ENCODE data around the gene SPRED1. TPM values are rescaled to one million over a fixed set of nuclear protein-coding genes. Genes with fewer than 3 reads are reported as not detected.
A peak's percentile ranks its signal among the peaks of the same experiment; 100 is the strongest.

SPRED1 gene
- polyA plus RNA-seq, 1 donor from 2014 or later: 0.14 TPM

DNA sequence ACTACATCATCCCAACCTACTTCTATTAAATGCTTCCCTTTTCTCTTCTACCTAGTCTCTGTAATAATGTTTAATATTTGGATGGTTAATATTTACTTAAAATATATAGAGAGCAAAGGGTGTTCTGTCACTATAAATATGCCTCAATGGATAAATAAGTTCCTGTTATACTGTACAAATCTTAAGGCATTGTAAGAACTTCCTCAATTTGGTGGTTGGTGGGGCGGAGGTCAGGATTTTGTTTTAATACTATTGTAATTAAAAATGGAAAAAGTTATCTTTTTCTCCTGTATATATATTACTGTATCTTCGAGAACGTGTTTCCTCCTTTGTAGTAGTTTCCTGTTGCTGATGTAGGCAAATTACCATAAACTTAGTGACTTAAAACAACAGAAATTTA, 41.5 kb downstream of the SPRED1 start:
- H3K36me3 Mint-ChIP-seq: peaks cover 5% of the 10 kb centered on the region
- H3K27me3 Mint-ChIP-seq: no peaks in the 10 kb centered on the region

DNA sequence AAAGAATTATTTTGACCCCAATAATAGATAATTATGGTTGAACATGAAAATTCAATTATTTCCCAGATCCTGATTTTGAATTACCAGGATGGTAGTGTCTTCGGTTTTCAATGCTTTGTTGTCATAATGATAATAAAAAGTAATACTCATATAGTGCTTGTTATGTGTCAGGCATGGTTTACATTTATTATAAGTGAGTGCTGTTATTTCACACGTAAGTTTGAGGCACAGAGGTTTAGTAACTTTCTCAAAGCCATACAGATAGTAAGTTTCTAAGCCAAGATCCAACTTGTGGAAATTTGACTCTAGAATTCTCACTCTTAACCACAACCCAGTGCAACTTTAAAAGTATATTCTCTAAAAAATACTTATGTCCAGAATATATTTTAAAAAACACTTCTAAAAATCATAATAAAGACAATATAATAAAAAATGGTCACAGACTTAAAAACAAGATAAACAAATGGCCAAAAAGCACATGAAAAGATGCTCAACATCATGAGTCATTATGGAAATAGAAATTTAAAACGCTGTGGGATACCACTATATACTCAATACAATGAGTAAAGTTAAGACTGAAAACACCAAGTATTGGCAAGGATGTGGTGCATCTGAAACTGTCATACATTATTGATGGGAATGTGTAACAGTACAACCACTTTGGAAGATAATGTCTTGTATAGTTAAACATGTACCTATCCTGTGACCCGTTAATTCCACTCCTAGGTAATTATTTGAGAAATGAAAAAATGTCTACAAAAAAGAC, 45.2 kb downstream of the SPRED1 start:
- Mint-ChIP-seq H3K36me3 (no peaks in the 10 kb centered on the region), H3K27me3 (no peaks in the 10 kb centered on the region), H3K27ac (no peak overlapping the region), H3K4me1 (no peaks in the 10 kb centered on the region), H3K4me3 (no peak overlapping the region), H3K9me3 (no peaks in the 10 kb centered on the region)

More for the DNA sequence above, 41.5 kb downstream of the SPRED1 start:
- H3K4me3 Mint-ChIP-seq: no peak overlapping the region
- peaks cover 0 to 7% (median 3%) of the 10 kb centered on the region in 3 donors for H3K9me3 Mint-ChIP-seq
- no peak overlapping the region for H3K27ac Mint-ChIP-seq
- no peaks in the 10 kb centered on the region for H3K4me1 Mint-ChIP-seq

DNA sequence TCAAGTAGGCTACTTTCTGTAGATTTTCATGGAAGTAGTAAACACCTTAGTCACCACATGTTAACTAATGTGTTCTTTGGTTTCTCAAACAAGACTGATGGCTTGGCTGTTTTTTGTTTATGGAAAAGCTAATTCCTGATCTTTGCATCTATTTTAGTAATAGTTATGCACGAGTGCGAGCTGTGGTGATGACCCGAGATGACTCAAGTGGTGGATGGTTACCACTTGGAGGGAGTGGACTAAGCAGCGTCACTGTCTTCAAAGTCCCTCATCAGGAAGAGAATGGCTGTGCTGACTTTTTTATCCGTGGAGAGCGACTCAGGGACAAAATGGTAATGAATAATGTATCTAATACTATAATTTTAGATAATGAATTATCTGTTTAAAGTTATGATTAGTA, 46.6 kb downstream of the SPRED1 start:
- Mint-ChIP-seq H3K4me3 (no peak overlapping the region), H3K36me3 (no peaks in the 10 kb centered on the region), H3K4me1 (no peaks in the 10 kb centered on the region), H3K9me3 (no peaks in the 10 kb centered on the region), H3K27me3 (no peaks in the 10 kb centered on the region), H3K27ac (no peak overlapping the region)

DNA sequence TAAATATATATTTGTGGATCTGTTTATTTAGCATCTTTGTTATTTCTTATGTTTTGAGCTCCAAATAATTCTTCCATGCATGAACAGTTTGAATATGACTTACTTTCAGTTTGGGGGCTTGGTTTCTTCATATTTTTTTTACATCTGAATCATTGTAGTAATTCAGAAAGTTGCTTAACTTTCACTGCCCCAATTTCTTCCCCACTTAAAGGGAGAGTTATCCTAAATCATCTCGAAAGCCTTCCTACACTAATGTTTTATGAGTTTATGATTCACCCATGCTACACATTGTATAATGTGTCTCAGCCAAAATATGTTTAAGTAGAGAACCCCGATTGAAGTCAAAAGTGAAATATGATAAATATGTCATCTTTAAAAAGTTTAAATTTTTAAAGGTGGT, 47.8 kb downstream of the SPRED1 start:
- no peak overlapping the region for H3K27ac Mint-ChIP-seq
- no peaks in the 10 kb centered on the region for H3K4me1 Mint-ChIP-seq
- no peaks in the 10 kb centered on the region for H3K27me3 Mint-ChIP-seq
- no peak overlapping the region for H3K4me3 Mint-ChIP-seq
- no peaks in the 10 kb centered on the region for H3K9me3 Mint-ChIP-seq
- H3K36me3 Mint-ChIP-seq: peaks cover 3% of the 10 kb centered on the region

DNA sequence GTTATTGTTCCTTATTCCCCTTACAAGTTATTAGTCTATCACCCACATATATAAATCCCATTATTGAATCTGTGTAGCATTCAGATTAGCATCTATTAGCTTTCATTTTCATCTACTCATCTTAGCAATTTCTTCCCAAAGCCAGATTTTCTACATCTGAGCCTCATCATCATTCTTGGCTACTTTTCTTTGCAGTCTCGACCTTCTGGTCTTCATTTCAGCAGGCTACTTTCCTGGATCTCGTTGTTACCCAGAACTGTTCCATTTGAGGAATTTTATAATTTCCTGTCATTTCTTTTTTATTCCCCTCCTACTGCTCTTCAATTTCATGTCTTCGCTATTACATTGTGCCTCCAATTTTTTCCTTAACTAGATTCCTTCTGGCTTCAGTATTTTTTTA, 51.8 kb downstream of the SPRED1 start:
- Mint-ChIP-seq H3K27me3 (peaks cover 5% of the 10 kb centered on the region), H3K36me3 (peaks cover 4% of the 10 kb centered on the region), H3K4me1 (peaks cover 10 to 14% (median 11%) of the 10 kb centered on the region in 3 donors), H3K27ac (no peak overlapping the region), H3K9me3 (no peaks in the 10 kb centered on the region), H3K4me3 (no peak overlapping the region)

DNA sequence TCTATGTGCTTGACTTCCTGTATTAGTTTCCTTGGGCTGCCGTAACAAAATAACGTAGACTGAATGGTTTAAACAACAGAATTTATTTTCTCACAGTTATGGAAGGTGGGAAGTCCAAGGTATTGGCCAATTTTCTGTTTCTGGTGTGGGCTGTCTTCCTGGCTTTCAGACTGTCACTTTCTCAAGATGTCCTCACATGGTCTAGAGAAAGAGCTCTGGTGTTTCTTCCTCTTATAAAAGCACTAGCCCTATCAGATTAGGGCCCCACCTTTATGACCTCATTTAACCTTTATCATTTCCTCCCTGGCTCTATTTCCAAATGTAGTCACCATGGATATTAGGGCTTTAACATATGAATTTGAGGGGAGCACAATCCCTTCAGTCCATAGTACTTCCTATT, 54.6 kb downstream of the SPRED1 start:
- H3K27ac Mint-ChIP-seq: no peak overlapping the region
- H3K27me3 Mint-ChIP-seq: peaks cover 5% of the 10 kb centered on the region
- H3K36me3 Mint-ChIP-seq: peaks cover 4% of the 10 kb centered on the region
- no peak overlapping the region for H3K4me3 Mint-ChIP-seq
- no peaks in the 10 kb centered on the region for H3K9me3 Mint-ChIP-seq
- H3K4me1 Mint-ChIP-seq: peaks cover 10 to 14% (median 11%) of the 10 kb centered on the region in 3 donors

DNA sequence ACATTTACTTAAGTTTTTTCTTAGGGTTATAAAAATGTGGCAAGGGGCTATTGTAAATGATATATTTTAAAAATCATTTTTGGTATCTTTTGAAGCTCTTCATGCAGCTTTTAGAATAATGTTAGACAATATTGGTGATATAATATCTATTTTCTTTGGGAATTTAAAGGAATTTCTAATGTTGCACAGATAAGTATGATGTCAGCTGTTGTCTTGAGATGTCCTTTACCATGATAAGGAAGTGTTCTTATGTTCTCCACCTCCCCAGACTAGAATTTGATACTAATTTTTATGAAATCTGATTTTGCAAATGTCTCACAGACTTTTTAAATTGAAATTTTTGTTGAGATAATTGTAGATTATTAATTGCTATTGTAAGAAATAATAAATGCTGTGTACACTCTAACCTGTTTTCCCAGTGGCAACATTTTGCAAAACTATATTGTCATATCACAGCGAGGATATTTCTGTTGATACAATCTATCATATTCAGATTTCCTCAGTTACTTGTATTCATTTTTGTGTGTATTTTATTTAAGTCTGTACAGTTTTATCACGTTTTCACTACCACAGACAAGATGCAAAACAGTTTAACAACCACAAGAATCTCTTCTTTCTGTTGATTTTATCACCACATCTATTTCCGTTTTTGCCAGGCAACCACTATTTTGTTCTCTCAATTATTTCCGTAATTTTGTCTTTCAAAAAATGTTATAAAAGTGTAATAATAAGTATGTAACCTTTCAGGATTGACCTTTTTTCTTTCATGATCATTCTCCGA, 55.4 kb downstream of the SPRED1 start:
- H3K36me3 Mint-ChIP-seq: peaks cover 4% of the 10 kb centered on the region
- H3K27me3 Mint-ChIP-seq: peaks cover 5% of the 10 kb centered on the region
- no peak overlapping the region for H3K4me3 Mint-ChIP-seq
- H3K4me1 Mint-ChIP-seq: peaks cover 10 to 14% (median 11%) of the 10 kb centered on the region in 3 donors
- no peaks in the 10 kb centered on the region for H3K9me3 Mint-ChIP-seq
- H3K27ac Mint-ChIP-seq: peak overlapping the region in 1 of 3 donors; percentile 2

DNA sequence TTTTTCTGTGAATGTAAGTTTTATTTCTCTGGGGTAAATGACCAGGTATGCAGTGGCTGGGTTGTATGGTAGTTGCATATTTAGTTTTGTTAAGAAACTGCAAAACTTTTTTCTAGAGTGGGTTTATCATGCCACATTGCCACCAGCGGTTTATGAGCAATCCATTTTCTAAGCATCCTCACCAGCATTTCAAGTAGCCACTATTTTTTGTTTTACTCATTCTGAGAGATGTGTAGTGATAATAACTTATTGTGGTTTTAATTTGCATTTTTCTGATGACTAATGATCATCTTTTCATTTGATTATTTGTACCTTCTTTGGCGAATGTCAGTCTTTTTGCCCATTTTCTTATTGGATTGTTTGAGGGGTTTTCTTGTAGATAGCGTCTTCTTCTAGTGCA, 56.2 kb downstream of the SPRED1 start:
- Mint-ChIP-seq H3K27ac (peak overlapping the region in 2 of 3 donors; percentile 2 to 12), H3K36me3 (peaks cover 4% of the 10 kb centered on the region), H3K27me3 (peaks cover 5% of the 10 kb centered on the region), H3K4me1 (peaks cover 10 to 14% (median 11%) of the 10 kb centered on the region in 3 donors), H3K9me3 (no peaks in the 10 kb centered on the region), H3K4me3 (no peak overlapping the region)

DNA sequence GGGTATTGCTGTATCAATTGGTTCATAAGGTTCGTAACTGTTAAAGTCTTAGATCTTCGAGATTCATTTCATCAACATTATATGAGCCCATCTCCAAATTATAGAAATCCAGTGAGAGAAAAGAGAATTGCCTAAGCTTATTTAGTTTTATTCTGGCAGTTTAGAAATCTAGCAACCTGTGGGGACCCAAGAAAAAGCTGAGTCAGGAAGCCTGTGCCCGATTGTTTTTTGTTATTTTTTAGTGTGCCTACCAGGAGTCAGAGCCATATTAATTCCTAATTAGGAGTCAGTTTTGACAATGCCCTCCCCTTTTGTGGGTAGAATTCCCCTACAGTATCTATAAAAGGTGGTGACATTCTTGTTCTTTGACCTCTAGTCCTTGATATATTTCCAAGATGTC, 59.6 kb downstream of the SPRED1 start:
- Mint-ChIP-seq H3K27me3 (peaks cover 5% of the 10 kb centered on the region), H3K9me3 (no peaks in the 10 kb centered on the region), H3K36me3 (no peaks in the 10 kb centered on the region), H3K4me1 (peaks cover 9 to 14% (median 10%) of the 10 kb centered on the region in 3 donors), H3K4me3 (no peak overlapping the region), H3K27ac (no peak overlapping the region)

DNA sequence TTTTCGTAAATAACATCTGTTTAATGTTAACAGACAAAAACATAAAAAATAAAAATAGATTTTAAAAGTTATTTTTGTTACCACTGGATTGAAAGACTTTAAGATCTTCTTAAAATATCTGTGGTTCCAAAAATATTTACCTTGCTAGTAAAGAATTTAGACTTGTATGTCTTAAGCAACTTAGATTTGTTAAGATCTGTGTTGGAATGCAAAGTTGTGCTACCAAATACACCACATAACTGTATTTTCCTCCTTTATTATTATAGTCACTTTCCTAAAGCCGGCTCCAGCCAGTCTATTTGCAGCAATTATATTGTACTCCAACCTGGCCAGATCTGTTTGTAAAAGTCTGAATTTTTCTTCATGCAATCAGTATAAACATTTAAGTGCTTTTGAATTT, 63.7 kb downstream of the SPRED1 start:
- no peaks in the 10 kb centered on the region for H3K27me3 Mint-ChIP-seq
- no peak overlapping the region for H3K27ac Mint-ChIP-seq
- no peaks in the 10 kb centered on the region for H3K4me1 Mint-ChIP-seq
- no peaks in the 10 kb centered on the region for H3K36me3 Mint-ChIP-seq
- no peaks in the 10 kb centered on the region for H3K9me3 Mint-ChIP-seq
- no peak overlapping the region for H3K4me3 Mint-ChIP-seq

DNA sequence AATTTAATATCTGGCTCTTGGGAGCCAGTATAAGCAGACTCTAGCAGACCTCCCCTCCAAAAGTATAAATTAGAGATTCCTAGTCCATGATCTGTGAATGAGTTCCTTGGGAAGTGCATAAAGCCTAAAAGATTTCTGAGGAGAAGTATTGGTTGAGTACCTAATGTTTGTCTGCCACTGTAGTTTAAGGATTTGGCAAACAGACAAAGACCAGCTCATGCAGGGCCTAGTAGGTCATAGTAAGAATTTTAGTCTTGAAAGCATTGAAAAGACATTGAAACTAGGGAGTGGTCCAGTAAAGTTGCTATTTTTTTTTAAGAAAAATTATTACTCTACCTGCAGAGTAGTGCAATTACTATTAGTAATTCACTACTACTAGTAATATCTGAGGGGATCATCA, 67.5 kb downstream of the SPRED1 start:
- no peak overlapping the region for H3K27ac Mint-ChIP-seq
- no peaks in the 10 kb centered on the region for H3K27me3 Mint-ChIP-seq
- H3K36me3 Mint-ChIP-seq: no peaks in the 10 kb centered on the region
- peaks cover 0 to under 1% (median 0%) of the 10 kb centered on the region in 3 donors for H3K4me1 Mint-ChIP-seq
- no peaks in the 10 kb centered on the region for H3K9me3 Mint-ChIP-seq
- no peak overlapping the region for H3K4me3 Mint-ChIP-seq

DNA sequence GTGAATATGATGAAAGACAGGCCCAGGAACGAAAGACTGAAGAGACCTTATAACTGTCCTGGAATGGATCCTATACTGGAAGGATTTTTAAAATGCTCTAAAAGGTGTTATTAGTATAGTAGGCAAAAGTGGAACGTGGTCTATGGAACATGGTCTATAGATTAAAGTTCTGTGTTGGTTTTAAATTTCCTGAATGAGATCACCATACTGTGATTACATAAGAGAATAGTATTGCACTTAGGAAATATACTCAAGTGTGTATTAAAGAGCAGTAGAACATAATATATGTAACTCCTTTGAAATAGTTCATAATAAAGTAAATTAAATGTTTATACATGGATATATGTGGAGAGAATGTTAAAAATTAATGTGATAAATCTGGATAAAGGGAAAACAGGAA, 68.2 kb downstream of the SPRED1 start:
- no peaks in the 10 kb centered on the region for H3K27me3 Mint-ChIP-seq
- H3K4me1 Mint-ChIP-seq: peaks cover 0 to 2% (median 0%) of the 10 kb centered on the region in 3 donors
- no peaks in the 10 kb centered on the region for H3K9me3 Mint-ChIP-seq
- no peak overlapping the region for H3K4me3 Mint-ChIP-seq
- H3K27ac Mint-ChIP-seq: no peak overlapping the region
- no peaks in the 10 kb centered on the region for H3K36me3 Mint-ChIP-seq

DNA sequence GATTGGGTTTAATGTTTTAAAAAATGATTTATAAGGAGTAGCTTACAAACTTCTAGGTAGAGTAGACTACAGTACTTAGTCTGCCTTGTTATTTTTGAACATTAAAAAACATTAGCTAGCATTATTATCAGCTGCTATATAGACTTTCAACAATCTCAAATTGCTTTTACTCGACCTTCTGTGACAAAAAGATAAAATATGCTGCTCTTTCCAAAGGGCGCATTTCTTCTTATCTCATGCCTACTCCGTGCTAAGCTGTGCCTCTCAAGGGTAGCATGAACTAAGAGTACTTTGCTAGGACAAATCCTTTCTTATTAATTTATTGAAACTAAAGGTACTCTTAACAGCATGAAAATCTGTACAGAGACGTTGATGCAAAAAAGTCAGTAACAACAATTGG, 71.3 kb downstream of the SPRED1 start:
- Mint-ChIP-seq H3K4me3 (no peak overlapping the region), H3K4me1 (peaks cover 0 to 2% (median 0%) of the 10 kb centered on the region in 3 donors), H3K9me3 (no peaks in the 10 kb centered on the region)

DNA sequence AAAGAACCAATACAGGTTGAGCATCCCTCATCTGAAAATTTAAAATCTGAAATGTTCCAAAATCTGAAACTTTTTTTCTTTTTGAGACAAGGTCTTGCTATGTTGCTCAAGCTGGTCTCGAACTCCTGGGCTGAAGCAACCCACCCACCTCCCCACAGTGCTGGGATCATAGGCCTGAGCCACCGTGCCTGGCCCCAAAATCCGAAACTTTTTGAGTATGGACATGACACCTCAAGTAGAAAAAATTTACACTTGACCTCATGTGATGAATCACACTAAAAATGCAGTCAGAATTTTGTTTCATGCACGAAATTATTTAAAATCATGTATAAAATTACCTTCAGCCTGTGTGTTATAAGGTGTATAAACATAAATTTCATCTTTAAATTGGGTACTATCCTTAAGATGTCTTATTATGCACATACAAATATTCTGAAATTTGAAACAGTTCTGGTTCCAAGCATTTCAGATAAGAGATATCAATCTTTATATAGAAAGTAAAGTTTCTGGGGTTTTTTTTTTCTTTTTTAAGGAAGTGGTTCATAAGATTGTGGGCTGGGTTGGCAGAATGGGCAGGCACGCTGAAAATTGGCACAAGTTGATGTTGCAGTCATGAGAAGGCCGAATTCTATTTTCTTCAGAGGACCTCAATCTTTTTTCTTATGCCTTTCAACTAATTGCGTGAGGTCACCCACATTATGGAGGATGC, 72.5 kb downstream of the SPRED1 start:
- H3K27ac Mint-ChIP-seq: peak overlapping the region in 1 of 3 donors; percentile 10
- H3K36me3 Mint-ChIP-seq: peaks cover 3% of the 10 kb centered on the region
- peaks cover 0 to 2% (median 0%) of the 10 kb centered on the region in 3 donors for H3K4me1 Mint-ChIP-seq
- H3K4me3 Mint-ChIP-seq: no peak overlapping the region
- no peaks in the 10 kb centered on the region for H3K9me3 Mint-ChIP-seq
- no peaks in the 10 kb centered on the region for H3K27me3 Mint-ChIP-seq

More for the DNA sequence above, 71.3 kb downstream of the SPRED1 start:
- H3K27ac Mint-ChIP-seq: no peak overlapping the region
- H3K27me3 Mint-ChIP-seq: no peaks in the 10 kb centered on the region
- peaks cover 3% of the 10 kb centered on the region for H3K36me3 Mint-ChIP-seq

DNA sequence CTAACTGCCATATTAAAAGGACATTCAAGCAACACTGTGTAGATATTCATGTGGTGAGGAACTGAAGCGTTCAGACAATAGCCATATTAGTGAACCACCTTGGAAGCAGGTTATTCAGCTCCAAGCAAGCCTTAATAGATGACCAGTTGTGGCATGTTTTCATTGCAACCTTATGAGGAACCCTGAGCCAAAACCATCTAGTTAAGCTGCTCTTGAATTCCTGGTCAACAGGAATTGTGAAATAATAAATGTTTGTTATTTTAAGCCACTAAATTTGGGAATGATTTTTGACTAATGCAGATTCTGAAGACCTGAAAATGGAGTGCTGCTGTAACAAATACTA, 73.0 kb downstream of the SPRED1 start:
- no peaks in the 10 kb centered on the region for H3K9me3 Mint-ChIP-seq
- peaks cover 3% of the 10 kb centered on the region for H3K36me3 Mint-ChIP-seq
- H3K4me3 Mint-ChIP-seq: no peak overlapping the region
- H3K4me1 Mint-ChIP-seq: peaks cover 0 to 2% (median 0%) of the 10 kb centered on the region in 3 donors
- H3K27me3 Mint-ChIP-seq: no peaks in the 10 kb centered on the region
- peak overlapping the region in 1 of 3 donors; percentile 10 for H3K27ac Mint-ChIP-seq
